HG03378 (cell line): ENCODE results near the gene CCDC9B.

Experiments used
- ATAC-seq: cut with Tn5 transposase; IDR thresholded peaks from one replicate; pipeline ENCODE4 v1.9.1; 2021; ENCODE audit warnings: mild to moderate bottlenecking, moderate library complexity; ENCODE audit not compliant: unreplicated experiment

CCDC9B gene

DNA sequence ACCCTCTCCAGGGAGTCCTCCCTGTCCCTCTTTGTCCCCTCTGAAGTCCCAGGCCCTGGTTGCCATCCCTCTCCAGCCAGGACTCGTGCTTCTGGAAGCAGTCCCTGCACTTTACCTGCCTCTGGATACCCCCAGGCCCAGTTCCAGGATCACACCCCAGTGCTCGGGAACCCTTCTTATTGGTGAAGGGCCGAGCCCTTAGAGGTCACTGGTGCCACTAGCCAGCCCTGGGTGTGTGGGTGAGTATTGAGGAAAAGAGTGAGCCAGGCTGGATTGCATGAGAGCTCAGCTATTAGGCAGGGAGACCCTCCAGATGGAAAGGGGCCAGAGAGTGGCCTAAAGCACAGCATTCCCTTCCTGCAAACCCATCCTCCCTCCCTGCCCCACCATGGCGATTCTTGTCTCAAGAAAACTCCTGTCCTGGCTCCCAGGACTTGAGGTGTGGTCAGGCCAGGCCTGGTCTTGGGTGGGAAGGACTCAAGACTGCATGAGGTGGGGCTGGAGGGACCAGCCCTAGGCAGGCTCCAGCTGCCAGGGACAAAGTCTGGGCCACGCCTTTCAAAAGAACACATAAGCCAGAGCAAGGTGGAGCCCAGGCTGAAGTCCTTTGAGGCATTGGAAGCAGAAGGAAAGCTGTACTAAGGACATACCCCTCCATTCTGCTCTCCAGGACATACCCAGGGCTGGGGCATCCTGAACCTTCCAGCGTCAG, 5.3 kb upstream of the CCDC9B start:
- no peak for ATAC-seq

DNA sequence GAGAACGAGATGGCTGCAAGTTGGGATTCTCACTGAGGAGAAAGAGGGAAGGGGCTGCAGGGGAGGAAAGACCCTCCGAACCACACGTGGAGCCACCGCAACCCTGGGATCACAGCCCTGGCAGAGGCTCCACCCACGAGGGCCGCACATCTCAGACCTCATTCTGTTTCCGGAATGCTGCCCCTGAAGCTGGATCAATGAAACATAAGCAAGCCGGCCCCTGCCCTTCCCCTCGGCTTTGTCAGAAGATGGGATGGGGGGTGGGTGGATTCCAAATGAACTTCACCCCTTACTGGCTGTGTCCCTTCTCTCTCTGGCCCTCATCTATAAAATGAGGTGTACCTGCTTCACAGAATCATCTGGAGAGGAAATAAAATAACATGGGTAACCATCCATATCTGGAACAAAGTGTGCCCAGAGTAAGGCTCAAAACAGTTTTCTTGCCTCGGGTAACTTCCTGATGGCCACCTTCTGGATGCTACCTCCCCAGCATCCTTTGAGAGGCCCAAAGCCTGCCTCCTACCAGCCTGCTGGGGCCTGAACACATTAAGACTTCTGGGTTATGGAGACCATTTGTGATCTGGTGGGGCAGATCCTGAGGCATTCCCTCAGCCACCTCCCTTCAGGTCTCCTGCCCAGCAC, 4.6 kb upstream of the CCDC9B start:
- no peak for ATAC-seq

DNA sequence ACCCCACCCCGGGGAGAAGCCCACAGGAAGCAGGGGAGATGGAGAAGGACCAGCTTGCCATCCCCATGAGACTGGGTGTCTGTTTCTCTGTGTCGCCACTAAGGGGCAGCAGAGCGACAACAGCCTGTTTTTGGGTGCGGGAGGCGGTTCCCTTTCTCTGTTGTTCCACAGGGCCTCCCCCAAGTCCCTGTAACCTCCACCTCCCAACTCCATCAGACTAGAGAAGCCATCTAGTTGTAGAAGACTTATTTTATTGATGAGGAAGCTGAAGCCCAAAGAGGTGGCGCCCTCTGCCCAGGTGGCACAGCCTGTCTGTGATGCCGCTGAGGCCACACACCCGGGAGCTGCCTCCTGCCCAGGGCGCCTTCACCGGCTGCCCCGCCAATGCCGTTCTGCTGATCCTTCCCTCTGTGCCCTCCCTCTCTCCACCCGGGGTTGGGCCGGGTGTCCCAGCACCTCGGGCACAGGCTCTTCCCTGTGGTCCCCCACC, 3.9 kb upstream of the CCDC9B start:
- no peak for ATAC-seq

- no peak for ATAC-seq
Measured at GRCh38 chr15:40344217-40344616, 3.5 kb upstream of the CCDC9B start.

GRCh38 chr15:40343512-40343911, 2.8 kb upstream of the CCDC9B start:
- ATAC-seq = no peak

DNA sequence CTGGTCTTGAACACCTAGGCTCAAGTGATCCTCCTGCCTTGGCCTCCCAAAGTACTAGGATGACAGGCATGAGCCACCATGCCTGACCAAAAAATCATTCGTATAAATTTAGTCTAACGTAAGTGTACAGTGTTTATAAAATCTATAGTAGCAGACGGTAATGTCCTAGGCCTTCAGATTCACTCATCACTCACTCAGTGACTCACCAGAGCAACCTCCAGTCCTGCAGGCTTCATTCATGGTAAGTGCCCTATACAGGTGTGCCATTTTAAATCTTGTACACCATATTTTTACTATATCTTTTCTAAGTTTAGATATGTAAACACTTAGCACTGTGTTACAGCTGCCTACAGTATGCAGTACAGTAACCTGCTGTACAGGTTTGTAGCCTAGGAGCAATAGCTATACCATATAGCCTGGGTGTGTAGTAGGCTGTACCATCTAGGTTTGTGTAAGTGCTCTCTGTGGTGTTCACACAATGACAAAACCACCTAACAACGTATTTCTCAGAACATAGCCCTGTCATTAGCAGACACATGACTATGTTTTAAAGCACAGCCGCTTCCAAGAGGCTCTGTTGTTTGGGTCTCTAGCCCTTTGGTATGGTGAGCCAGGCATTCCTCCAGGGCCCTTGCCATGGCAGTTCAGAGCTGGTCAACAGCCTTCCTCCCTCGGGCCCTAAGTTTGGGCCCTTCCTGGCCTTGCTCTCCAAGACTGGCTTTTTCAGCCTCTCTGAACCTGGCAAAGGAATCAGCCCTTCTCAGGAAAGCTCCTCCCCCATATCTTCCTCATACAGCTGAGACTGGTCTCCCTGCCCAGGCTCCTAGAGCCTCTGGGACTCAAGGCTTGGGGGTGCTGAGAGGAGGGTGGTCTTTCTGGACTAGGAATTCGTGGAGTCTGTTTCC, 1.9 kb upstream of the CCDC9B start:
- ATAC-seq = no peak

- ATAC-seq = no peak
Measured at GRCh38 chr15:40340038-40340739, 550 bp downstream of the CCDC9B start.

- ATAC-seq = no peak
Measured at GRCh38 chr15:40339621-40339945, 1.2 kb downstream of the CCDC9B start.

- ATAC-seq = no peak
Measured at GRCh38 chr15:40338921-40339620, 1.7 kb downstream of the CCDC9B start.

DNA sequence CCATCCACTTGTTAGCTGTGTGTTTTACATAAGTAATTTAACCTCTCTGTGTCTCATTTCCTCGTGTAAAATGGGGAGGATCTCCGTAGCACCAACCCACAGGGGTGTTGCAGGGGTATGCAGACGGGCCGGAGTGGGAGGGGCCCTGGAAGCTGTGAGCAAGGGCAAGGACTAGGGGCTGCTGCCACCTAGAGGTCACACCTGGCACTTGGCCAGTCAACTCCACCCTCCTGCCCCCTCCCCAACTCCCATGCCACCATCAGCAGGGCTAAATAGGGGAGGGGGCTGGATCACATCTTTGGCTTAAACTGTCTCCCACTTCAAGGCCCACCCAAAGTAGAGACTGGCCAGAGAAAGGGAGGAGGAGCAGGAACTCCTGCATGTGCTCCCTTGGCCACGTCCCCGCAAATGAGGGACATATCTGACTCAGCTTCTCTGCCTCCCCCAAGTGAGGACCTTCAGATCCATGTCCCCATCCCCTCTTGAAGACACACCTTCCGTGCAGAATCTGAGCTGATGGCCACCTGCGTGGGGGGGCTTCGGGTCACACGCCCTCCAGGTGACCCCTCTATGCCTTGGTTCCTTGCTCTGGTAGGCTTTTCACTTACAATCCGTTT, 2.6 kb downstream of the CCDC9B start:
- ATAC-seq = no peak

DNA sequence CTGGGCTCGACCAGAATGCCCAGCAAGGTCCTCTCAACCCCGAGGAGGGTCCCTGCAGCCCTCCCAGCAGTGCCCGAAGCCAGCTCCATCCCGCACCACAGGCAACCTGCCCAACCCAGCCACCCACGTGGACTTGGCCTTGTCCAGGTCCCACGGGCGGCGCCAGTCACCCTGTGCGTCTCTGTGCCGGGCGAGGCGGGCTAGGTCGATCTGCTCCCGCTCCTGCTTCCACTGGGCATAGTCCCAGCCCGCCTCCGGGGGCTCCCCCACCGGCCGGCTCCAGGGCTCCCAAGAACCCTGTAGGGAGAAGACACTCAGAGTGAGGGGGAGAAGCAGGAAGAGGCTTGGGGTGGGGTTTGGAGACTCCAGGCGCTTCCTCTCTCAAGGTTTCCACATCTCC, 3.1 kb downstream of the CCDC9B start:
- ATAC-seq = no peak

GRCh38 chr15:40336744-40337122, 4.0 kb downstream of the CCDC9B start:
- no peak for ATAC-seq

DNA sequence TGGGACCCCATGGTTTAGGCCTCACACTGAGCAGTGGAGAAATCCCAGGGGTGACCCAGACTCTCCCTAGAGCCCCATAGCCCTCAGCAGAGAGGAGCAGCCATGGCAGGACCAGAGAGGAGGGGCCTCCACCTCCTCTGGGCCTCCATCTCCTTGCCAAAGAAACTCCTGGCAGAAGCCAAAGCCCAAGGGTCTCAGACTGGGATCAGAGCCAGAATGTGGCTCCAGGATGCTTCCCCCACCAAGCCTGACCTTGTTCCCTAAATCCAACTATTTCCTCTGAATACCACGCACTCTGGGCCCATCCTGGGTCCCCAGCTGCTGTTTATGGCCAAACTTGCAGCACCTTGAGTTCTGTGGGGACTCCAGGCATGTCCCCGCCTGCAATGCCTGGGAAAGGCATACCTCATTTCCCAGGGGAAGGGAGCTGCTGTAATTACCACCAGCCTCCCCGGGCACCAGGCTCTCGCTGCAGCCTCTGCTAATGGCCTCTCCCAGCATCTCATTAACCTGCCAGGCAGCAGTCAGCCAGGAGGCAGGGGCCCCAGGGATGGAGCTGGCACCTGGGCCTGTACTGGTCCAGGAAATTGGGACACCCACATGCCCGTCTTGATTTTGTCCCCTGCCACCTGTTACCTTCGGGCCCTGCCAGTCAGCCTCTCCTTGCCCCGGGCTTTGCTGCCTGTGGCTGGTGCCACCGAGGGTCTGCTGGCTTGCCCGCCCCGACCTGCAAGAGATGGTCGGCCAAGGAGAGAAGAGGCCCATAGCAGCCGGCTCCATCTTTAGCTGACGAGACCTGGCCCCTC, 4.6 kb downstream of the CCDC9B start:
- ATAC-seq = no peak

DNA sequence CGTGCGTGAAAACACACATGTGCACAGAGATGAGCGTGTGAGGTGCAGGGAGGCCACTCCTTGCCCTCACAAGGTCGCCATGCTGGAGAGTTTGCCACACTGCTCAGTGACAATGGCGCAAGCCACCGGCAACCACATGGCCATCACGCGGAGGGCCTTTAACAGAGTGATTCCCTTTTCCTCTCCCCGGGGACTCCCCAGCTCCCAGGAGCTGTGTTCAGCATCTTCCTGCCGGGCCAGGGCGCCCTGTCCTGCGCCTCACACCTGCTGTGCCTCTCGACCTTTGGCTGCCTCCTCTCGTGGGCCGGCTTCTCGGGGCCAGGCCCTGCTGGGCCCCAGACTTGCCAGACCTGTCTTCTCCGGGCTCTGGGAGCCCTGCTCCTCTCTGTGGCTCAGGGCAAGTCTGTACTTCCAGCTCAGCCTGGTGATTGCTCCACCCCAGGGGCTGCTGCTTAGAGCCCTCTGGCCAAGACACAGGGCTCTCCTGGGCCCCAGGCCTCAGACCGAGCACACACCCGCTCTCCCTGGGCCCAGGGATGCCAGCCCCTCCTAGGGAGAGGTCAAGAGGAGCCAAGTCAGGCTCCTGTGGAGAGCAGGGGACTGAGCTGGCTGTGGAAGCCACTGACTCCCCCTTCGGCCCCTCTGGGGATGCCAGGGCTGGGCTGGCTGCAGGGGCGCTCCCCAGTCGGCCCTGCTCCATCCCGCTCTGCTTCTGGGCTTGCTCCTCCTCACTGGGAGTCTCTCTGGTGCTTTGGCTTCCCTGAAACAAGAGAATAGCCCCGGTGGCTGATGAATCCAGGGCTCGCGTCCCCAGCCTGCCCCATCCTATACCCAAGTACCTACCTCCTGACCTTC, 5.6 kb downstream of the CCDC9B start:
- ATAC-seq = no peak

- ATAC-seq = no peak
Measured at GRCh38 chr15:40334541-40334940, 6.2 kb downstream of the CCDC9B start.

DNA sequence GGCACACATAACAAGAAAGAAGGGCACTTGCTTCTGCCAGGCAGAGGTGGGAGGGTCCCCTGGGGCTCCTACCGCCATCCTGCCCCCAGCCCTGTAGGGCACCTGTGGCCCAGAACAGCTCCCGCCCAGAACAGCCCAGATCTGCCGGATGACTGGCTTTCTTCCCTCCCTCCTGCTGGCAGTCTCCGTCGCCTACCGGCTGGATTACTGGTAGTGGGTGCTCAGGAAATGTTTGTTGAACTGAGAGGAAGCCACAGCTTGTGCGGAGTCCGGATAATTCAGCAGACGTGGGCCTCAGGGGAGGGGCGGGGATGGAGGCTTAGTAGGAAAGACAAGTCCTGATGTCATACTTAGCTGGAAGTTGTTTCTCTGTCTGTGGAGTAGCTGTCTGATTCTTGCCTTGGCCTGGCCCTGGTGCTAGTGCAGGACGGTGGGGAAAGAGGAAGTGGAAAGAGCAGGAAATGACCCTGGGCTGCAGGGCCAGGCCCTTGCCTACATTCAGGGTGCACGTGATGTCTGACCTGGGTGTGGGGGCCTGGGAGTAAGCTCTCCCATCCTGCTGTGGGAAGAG, 6.7 kb downstream of the CCDC9B start:
- ATAC-seq = no peak

DNA sequence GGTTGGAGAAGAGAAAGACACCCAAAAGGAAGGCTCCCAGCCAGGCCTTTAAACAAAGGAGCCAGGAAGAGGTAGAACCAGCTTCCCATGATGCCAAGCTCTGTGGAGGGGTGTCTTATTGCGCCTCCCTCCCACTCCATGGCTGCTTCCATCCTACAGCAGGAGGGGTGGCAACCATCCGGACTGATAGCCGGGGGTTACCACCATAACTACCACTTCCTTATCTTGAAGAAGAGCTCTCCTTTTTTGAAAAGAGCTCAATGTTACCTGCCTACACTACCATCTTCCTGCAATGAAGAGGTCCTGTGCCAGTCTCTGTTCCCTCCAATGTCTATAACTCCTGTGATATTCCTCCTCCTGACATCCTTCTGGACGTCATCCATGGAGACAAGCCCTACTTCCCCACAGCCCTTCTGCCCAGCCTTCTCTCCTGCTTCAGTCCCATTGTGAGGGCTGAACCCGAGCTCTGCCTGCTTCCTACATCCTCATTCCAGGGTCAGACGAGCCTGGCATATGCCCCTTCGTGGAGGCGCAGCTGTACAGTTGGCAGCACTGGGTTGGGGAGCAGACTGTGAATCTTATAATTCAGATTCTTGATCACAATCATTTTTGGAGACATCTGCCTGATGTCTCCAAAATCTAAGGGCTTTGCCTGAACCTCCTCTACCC, 8.5 kb downstream of the CCDC9B start:
- ATAC-seq = no peak

DNA sequence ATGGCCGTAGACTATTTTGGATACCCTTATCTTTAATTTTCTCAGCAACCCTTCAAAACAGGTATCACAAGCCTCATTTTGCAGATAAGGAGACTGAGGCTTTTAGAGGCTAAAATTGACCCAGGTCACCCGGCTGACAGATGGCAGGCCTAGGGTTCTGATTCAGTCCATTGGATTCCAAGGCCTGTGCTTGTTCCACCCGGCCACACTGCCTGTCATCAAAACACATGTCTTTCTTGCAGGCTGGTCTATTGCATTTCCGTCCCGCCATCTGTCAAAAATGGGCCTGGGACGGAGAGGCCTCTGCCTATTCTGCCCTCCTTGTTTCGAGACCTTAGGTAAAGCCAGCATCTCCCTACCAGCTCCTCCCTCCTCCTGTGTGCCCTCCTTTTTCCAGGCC, 9.1 kb downstream of the CCDC9B start:
- ATAC-seq = no peak
